SK-N-SH (cell line): ENCODE measurements around the gene ANKMY1. TPM values are rescaled to one million over a fixed set of nuclear protein-coding genes. Genes with fewer than 3 reads are reported as not detected.

Experiments
- CTCF ChIA-PET: fragments of 300-600, 350-600 bp; formaldehyde crosslinking; extraction: SDS; loops from one replicate; lab custom pipeline; 2021; lab: Yijun Ruan, JAX
- POLR2A ChIA-PET: fragments of 350-600 bp; sonication (Branson Sonifier 250); formaldehyde crosslinking; extraction: SDS; loops from one replicate; lab custom pipeline; 2020; ENCODE audit warnings: antibody characterized with exemption, inconsistent platforms; lab: Yijun Ruan, JAX
- DNase-seq: peaks from one replicate; pipeline ENCODE4 v3.0.0; 2012
- H2AFZ ChIP-seq: fragments of 200-600 bp; sonication (generic); 2 replicates; pipeline ENCODE4 v1.8.1; 2016; ENCODE audit warnings: antibody characterized with exemption, mild to moderate bottlenecking, low read depth
- H3F3A ChIP-seq: fragments of 200-600 bp; sonication (generic); replicated peaks from 2 replicates; pipeline ENCODE3; 2016; ENCODE audit warnings: antibody characterized with exemption, mild to moderate bottlenecking; ENCODE audit not compliant: insufficient read depth
- H3K27ac ChIP-seq, 2 experiments: fragments of 200-500 bp in 1 of 2; fragments of 200-600 bp in 1 of 2; sonication (Bioruptor generic) in 1 of 2; sonication (generic), shearing (Covaris generic) in 1 of 2; 2 replicates each; pipeline versions ENCODE4 v1.5.1 to v1.6.1; 2014 to 2016; ENCODE audit warnings: low read depth in 2 of 2, inconsistent platforms in 1 of 2, low read length in 1 of 2, mild to moderate bottlenecking in 1 of 2, mixed read lengths in 1 of 2
- H3K27me3 ChIP-seq: fragments of 200-600 bp; sonication (generic), shearing (Covaris generic); 2 replicates; pipeline ENCODE4 v1.6.1; 2016; ENCODE audit warnings: mixed run types; ENCODE audit not compliant: insufficient read depth
- H3K36me3 ChIP-seq, 2 experiments: fragments of 200-500 bp in 1 of 2; fragments of 200-600 bp in 1 of 2; sonication (Bioruptor generic) in 1 of 2; sonication (generic) in 1 of 2; replicated peaks in 1 of 2; 2 replicates each; pipeline versions ENCODE3 to v1.5.1; 2014 to 2016; ENCODE audit warnings: low read length in 1 of 2, mild to moderate bottlenecking in 1 of 2; ENCODE audit not compliant: insufficient read depth in 2 of 2, control insufficient read depth in 1 of 2
- H3K4me1 ChIP-seq, 2 experiments: fragments of 200-500 bp in 1 of 2; fragments of 200-600 bp in 1 of 2; sonication (Bioruptor generic) in 1 of 2; sonication (generic), shearing (Covaris generic) in 1 of 2; 2 replicates each; pipeline versions ENCODE4 v1.5.1 to v1.6.1; 2014 to 2016; ENCODE audit warnings: low read depth in 1 of 2, low read length in 1 of 2, mixed run types in 1 of 2; ENCODE audit not compliant: insufficient read depth in 2 of 2, control insufficient read depth in 1 of 2
- H3K4me2 ChIP-seq: fragments of 200-600 bp; sonication (generic), shearing (Covaris generic); 2 replicates; pipeline ENCODE4 v1.6.1; 2017; ENCODE audit warnings: mixed run types
- H3K4me3 ChIP-seq, 2 experiments: fragments of 200-500 bp in 1 of 2; fragments of 200-600 bp in 1 of 2; sonication (Bioruptor generic) in 1 of 2; sonication (generic), shearing (Covaris generic) in 1 of 2; 2 replicates each; pipeline versions ENCODE4 v1.5.1 to v1.8.1; 2014 to 2016; ENCODE audit warnings: low read depth in 2 of 2, inconsistent platforms in 1 of 2, low read length in 1 of 2, mild to moderate bottlenecking in 1 of 2, mixed read lengths in 1 of 2, moderate library complexity in 1 of 2
- H3K79me2 ChIP-seq: fragments of 200-600 bp; sonication (generic); 2 replicates; pipeline ENCODE4 v1.8.1; 2017; ENCODE audit warnings: mild to moderate bottlenecking; ENCODE audit not compliant: insufficient read depth
- H3K9ac ChIP-seq: fragments of 200-600 bp; sonication (generic); 2 replicates; pipeline ENCODE4 v1.6.1; 2017; ENCODE audit warnings: mixed run types
- H3K9me2 ChIP-seq: fragments of 200-600 bp; sonication (generic); 2 replicates; pipeline ENCODE4 v1.6.1; 2017; ENCODE audit warnings: mixed run types
- H3K9me3 ChIP-seq: fragments of 200-600 bp; sonication (generic); 2 replicates; pipeline ENCODE4 v1.6.1; 2017; ENCODE audit warnings: mixed run types, mild to moderate bottlenecking, moderate library complexity
- H4K20me1 ChIP-seq: fragments of 200-600 bp; sonication (generic); 2 replicates; pipeline ENCODE4 v1.6.1; 2017; ENCODE audit warnings: mild to moderate bottlenecking, mixed run types; ENCODE audit not compliant: insufficient read depth
- ELF1 ChIP-seq: IDR thresholded peaks from 2 replicates; pipeline ENCODE4 v1.4.0; 2012
- EP300 ChIP-seq, 2 experiments: IDR thresholded peaks; 2 replicates each; pipeline versions ENCODE4 v1.4.0 to v1.6.1; 2012; ENCODE audit warnings: borderline replicate concordance in 1 of 2, low read depth in 1 of 2, low read length in 1 of 2
- MXI1 ChIP-seq: IDR thresholded peaks from 2 replicates; pipeline ENCODE4 v1.6.1; 2012; ENCODE audit warnings: mild to moderate bottlenecking, low read depth, low read length, improper control_type of control experiment
- NRF1 ChIP-seq: IDR thresholded peaks from 2 replicates; pipeline ENCODE4 v1.6.1; 2012; ENCODE audit warnings: low read depth, mild to moderate bottlenecking, low read length
- REST ChIP-seq: IDR thresholded peaks from 2 replicates; pipeline ENCODE4 v1.6.1; 2012; ENCODE audit warnings: mild to moderate bottlenecking, low read depth, low read length, moderate library complexity
- TEAD4 ChIP-seq: IDR thresholded peaks from 2 replicates; pipeline ENCODE4 v1.4.0; 2012; ENCODE audit warnings: mild to moderate bottlenecking, borderline replicate concordance; ENCODE audit not compliant: insufficient read depth
- WGBS: methylation state at CpG from one replicate; pipeline ENCODE4 v1.1.6; 2017; ENCODE audit warnings: low lambda C conversion rate; 5-methylcytosine and 5-hydroxymethylcytosine counted together
- polyA plus RNA-seq, 3 experiments: library from polyadenylated mRNA; depleted of rRNA; stranded (reverse); fragments of >200 nt; gene quantifications; 2 replicates each; pipeline ENCODE4 v1.2.3, GENCODE V29; 2012
- TF ChIP-seq, protein P1 (sequence below): fragments of 200-600 bp; sonication (generic); IDR thresholded peaks from 2 replicates; pipeline ENCODE4 v1.6.1; 2017; ENCODE audit warnings: antibody characterized with exemption, mild to moderate bottlenecking, moderate library complexity

The ANKMY1 gene
- polyA plus RNA-seq, 1 of the 3 experiments (the other 2 are of a cell fraction), result 12.1 TPM

DNA sequence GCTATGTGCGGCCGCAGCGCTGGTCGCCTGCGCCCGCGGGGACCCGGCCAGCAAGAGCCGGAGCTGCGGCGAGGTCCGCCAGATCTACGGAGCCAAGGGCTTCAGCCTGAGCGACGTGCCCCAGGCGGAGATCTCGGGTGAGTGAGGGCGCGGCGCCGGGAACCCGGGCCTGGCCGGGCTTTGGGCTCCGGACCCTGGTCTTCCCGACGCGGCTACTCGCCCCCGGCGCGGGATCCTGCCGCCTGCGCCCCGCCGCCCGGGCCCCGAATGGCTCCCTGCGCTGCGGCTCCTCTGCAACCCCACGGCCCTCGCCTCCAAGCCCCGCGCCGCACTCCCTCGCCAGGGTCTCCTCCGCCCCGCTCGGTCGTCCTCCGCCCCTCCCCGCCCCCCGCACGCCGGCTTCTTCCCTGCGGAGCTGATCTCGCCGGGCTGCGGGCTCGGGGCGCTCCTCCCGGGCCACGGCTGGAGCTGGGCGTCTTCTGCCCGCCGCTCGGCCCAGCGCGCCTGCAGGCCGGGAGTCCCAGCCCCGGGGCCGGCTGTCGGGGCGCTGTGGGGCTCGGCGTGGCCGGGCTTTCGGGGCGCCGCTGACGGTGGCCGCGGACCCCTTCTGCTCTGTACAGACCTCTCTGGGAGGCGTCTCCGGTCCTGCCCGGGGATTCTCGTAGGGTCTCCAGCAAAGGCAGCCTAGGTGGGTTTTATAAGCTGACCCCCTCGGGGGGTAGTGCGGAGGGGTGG is 121.7 kb downstream of the ANKMY1 start:
- WGBS, result 0% methylated on average over 19 of the region's 88 CpGs
- Histone ChIP-seq H3K27me3 (no peaks in the 10 kb centered on the region), H4K20me1 (peaks cover 38% of the 10 kb centered on the region), H3K9me3 (no peaks in the 10 kb centered on the region), H3K4me1 (peaks cover 14 to 17% of the 10 kb centered on the region in 2 experiments; a peak in 2 of 4 replicates), H3K4me2 (peak overlapping the region; percentile 90), H3K9ac (peak overlapping the region; percentile 74), H2AFZ (no peak overlapping the region), H3K4me3 (peak overlapping the region; percentile 79 to 81), H3K79me2 (peaks cover 42% of the 10 kb centered on the region), H3F3A (peaks cover 4% of the 10 kb centered on the region), H3K36me3 (no peaks in the 10 kb centered on the region), H3K27ac (peak overlapping the region; percentile 60 to 74), H3K9me2 (no peaks in the 10 kb centered on the region)
- peak; percentile 78 for DNase-seq
- TF ChIP-seq MXI1 (0 out of 2 replicates have a peak, but pooled peaks have one; percentile 14), REST (no peak), ELF1 (no peak), TEAD4 (no peak), NRF1 (no peak)
- ChIA-PET CTCF (interaction anchor here (0.6 to 2.1 kb wide), 19 partner anchors 10 to 375 kb away, joined by 3 to 29 read pairs (median 4); no protein-coding TSS in a partner anchor), POLR2A (interaction anchor here (0.9 to 1.6 kb wide), 5 partner anchors 15 to 287 kb away, joined by 3 to 8 read pairs (median 4); no protein-coding TSS in a partner anchor)

GRCh38 chr2:240435457-240435947 is 122.3 kb downstream of the ANKMY1 start, which contains the start of gene GPC1:
TSS of gene GPC1 (plus strand) at chr2:240435663. CDS start at chr2:240435919, 256 bp downstream.
- WGBS, result no CpG with 5 or more reads among the region's 77 CpGs
- Histone ChIP-seq H3K4me1 (peaks cover 14 to 17% of the 10 kb centered on the region in 2 experiments; a peak in 2 of 4 replicates), H4K20me1 (peaks cover 38% of the 10 kb centered on the region), H3K36me3 (no peaks in the 10 kb centered on the region), H3K27ac (peak within 1 kb of the TSS; percentile 66 to 74), H3K4me2 (peak within 1 kb of the TSS; percentile 100), H3K9me3 (no peaks in the 10 kb centered on the region), H2AFZ (peak within 1 kb of the TSS; percentile 86), H3K9ac (peak within 1 kb of the TSS; percentile 87), H3K9me2 (no peaks in the 10 kb centered on the region), H3K4me3 (peak within 1 kb of the TSS; percentile 81 to 92), H3F3A (peaks cover 4% of the 10 kb centered on the region), H3K79me2 (peaks cover 38% of the 10 kb centered on the region), H3K27me3 (no peaks in the 10 kb centered on the region)
- CTCF ChIA-PET, result interaction anchor here (0.9 to 2.1 kb wide), 11 partner anchors 10 to 292 kb away, joined by 3 to 29 read pairs (median 6); no protein-coding TSS in a partner anchor
- POLR2A ChIA-PET, result interaction anchor here (0.9 to 1.6 kb wide), 3 partner anchors 83 to 285 kb away, joined by 4 to 8 read pairs (median 4); no protein-coding TSS in a partner anchor
- TF ChIP-seq, protein P1, sequence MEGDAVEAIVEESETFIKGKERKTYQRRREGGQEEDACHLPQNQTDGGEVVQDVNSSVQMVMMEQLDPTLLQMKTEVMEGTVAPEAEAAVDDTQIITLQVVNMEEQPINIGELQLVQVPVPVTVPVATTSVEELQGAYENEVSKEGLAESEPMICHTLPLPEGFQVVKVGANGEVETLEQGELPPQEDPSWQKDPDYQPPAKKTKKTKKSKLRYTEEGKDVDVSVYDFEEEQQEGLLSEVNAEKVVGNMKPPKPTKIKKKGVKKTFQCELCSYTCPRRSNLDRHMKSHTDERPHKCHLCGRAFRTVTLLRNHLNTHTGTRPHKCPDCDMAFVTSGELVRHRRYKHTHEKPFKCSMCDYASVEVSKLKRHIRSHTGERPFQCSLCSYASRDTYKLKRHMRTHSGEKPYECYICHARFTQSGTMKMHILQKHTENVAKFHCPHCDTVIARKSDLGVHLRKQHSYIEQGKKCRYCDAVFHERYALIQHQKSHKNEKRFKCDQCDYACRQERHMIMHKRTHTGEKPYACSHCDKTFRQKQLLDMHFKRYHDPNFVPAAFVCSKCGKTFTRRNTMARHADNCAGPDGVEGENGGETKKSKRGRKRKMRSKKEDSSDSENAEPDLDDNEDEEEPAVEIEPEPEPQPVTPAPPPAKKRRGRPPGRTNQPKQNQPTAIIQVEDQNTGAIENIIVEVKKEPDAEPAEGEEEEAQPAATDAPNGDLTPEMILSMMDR, result no peak
- TF ChIP-seq EP300 (IDR thresholded peaks at IDR 0.05; ENCODE audit: borderline replicate concordance in 1 of 2, low read depth in 1 of 2, low read length in 1 of 2) (0 out of 4 replicates have a peak, but pooled peaks of 1 of the 2 experiments have one; percentile 1), NRF1 (peak; percentile 8; the same call in 1 of the 2 replicates)
- peak; percentile 96 for DNase-seq
